MM.1S (cell line): ENCODE results near the gene SNORC.

ENCODE experiments used
- DNase-seq: peaks from one replicate; pipeline ENCODE4 v3.0.0-alpha.2; 2015
- H2AFZ ChIP-seq: fragments of 300-600 bp; sonication (generic); 2 replicates; pipeline ENCODE4 v1.6.0; 2016; ENCODE audit warnings: antibody characterized with exemption, low read length
- H3F3A ChIP-seq: fragments of 300-600 bp; sonication (generic); 2 replicates; pipeline ENCODE4 v1.6.1; 2016; ENCODE audit warnings: mild to moderate bottlenecking, antibody characterized with exemption, low read length, moderate library complexity, mixed read lengths; ENCODE audit not compliant: insufficient read depth
- H3K27ac ChIP-seq: fragments of 300-600 bp; sonication (generic); 2 replicates; pipeline ENCODE4 v1.5.1; 2016; ENCODE audit warnings: mild to moderate bottlenecking, low read length
- H3K27me3 ChIP-seq: fragments of 300-600 bp; sonication (generic); replicated peaks from 2 replicates; pipeline ENCODE4 v1.6.0; 2016; ENCODE audit warnings: low read length; ENCODE audit not compliant: insufficient read depth
- H3K36me3 ChIP-seq: fragments of 300-600 bp; sonication (generic); replicated peaks from 2 replicates; pipeline ENCODE4 v1.6.1; 2016; ENCODE audit warnings: mild to moderate bottlenecking, low read length, mixed read lengths; ENCODE audit not compliant: insufficient read depth
- H3K4me1 ChIP-seq: fragments of 300-600 bp; sonication (generic); 2 replicates; pipeline ENCODE4 v1.6.1; 2016; ENCODE audit warnings: low read length, mixed read lengths
- H3K4me2 ChIP-seq: fragments of 300-600 bp; sonication (generic); 2 replicates; pipeline ENCODE4 v1.6.0; 2016; ENCODE audit warnings: low read depth, low read length
- H3K4me3 ChIP-seq: fragments of 300-600 bp; sonication (generic); 2 replicates; pipeline ENCODE4 v1.5.1; 2016; ENCODE audit warnings: low read length, mixed read lengths
- H3K79me2 ChIP-seq: fragments of 300-600 bp; sonication (generic); 2 replicates; pipeline ENCODE4 v1.6.1; 2016; ENCODE audit warnings: mixed run types, low read length, mixed read lengths
- H3K9ac ChIP-seq: fragments of 300-600 bp; sonication (generic); 2 replicates; pipeline ENCODE4 v1.6.1; 2016; ENCODE audit warnings: low read length, mixed read lengths
- H3K9me2 ChIP-seq: fragments of 300-600 bp; sonication (generic); replicated peaks from 2 replicates; pipeline ENCODE4 v1.6.1; 2016; ENCODE audit warnings: mild to moderate bottlenecking, low read length, mixed read lengths; ENCODE audit not compliant: insufficient read depth
- H3K9me3 ChIP-seq: fragments of 300-600 bp; sonication (generic); replicated peaks from 2 replicates; pipeline ENCODE4 v1.6.1; 2016; ENCODE audit warnings: mild to moderate bottlenecking, low read length, mixed read lengths; ENCODE audit not compliant: insufficient read depth
- H4K20me1 ChIP-seq: fragments of 300-600 bp; sonication (generic); 2 replicates; pipeline ENCODE4 v1.6.1; 2016; ENCODE audit warnings: mild to moderate bottlenecking, low read length, moderate library complexity, mixed read lengths; ENCODE audit not compliant: insufficient read depth
- EZH2 ChIP-seq: fragments of 300-600 bp; sonication (generic); optimal IDR thresholded peaks from 2 replicates; pipeline ENCODE3; 2017; ENCODE audit warnings: low read depth, mild to moderate bottlenecking, antibody characterized with exemption, low read length, mixed read lengths
- EZH2phosphoT487 ChIP-seq: fragments of 300-600 bp; sonication (generic); IDR thresholded peaks from 2 replicates; pipeline ENCODE4 v1.6.1; 2018; ENCODE audit warnings: antibody characterized with exemption, low read length
- TF ChIP-seq, protein P1 (sequence below): fragments of 300-600 bp; sonication (generic); IDR thresholded peaks from 2 replicates; pipeline ENCODE4 v1.5.1; 2016; ENCODE audit warnings: antibody characterized with exemption, low read length, mixed read lengths

Gene SNORC

DNA sequence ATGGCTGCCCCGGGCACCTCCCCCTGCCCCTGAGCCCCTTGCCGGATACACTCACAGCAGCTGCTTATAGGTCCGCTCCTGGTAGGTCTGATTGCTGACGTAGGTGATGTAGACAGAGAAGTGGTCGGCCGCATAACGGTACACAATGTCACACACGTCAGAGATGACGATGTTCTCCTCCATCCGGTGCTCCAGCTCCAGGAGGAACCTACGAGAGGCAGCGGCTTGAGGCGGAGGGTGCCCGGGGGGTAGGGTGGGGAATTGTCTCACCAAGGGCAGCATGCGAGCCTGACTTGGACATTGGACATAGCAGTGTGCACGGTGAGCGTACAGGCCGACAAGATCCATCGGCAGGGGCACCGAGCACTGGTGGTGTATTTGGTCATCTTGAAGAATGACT lies 22.8 kb downstream of the SNORC start:
- no peaks in the 10 kb centered on the region for H3K9me3 ChIP-seq
- H3K79me2 ChIP-seq, result no peaks in the 10 kb centered on the region
- H2AFZ ChIP-seq, result no peak overlapping the region
- no peaks in the 10 kb centered on the region for H4K20me1 ChIP-seq
- no peak overlapping the region for H3K4me3 ChIP-seq
- no peak for DNase-seq
- no peak overlapping the region for H3K9ac ChIP-seq
- H3K36me3 ChIP-seq, result no peaks in the 10 kb centered on the region
- TF ChIP-seq EZH2phosphoT487 (no peak), EZH2 (no peak)
- TF ChIP-seq, protein P1, sequence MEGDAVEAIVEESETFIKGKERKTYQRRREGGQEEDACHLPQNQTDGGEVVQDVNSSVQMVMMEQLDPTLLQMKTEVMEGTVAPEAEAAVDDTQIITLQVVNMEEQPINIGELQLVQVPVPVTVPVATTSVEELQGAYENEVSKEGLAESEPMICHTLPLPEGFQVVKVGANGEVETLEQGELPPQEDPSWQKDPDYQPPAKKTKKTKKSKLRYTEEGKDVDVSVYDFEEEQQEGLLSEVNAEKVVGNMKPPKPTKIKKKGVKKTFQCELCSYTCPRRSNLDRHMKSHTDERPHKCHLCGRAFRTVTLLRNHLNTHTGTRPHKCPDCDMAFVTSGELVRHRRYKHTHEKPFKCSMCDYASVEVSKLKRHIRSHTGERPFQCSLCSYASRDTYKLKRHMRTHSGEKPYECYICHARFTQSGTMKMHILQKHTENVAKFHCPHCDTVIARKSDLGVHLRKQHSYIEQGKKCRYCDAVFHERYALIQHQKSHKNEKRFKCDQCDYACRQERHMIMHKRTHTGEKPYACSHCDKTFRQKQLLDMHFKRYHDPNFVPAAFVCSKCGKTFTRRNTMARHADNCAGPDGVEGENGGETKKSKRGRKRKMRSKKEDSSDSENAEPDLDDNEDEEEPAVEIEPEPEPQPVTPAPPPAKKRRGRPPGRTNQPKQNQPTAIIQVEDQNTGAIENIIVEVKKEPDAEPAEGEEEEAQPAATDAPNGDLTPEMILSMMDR, result no peak
- H3K9me2 ChIP-seq, result no peaks in the 10 kb centered on the region
- H3K27ac ChIP-seq, result no peak overlapping the region
- H3F3A ChIP-seq, result no peaks in the 10 kb centered on the region
- H3K4me1 ChIP-seq, result no peaks in the 10 kb centered on the region
- no peaks in the 10 kb centered on the region for H3K27me3 ChIP-seq
- no peak overlapping the region for H3K4me2 ChIP-seq

DNA sequence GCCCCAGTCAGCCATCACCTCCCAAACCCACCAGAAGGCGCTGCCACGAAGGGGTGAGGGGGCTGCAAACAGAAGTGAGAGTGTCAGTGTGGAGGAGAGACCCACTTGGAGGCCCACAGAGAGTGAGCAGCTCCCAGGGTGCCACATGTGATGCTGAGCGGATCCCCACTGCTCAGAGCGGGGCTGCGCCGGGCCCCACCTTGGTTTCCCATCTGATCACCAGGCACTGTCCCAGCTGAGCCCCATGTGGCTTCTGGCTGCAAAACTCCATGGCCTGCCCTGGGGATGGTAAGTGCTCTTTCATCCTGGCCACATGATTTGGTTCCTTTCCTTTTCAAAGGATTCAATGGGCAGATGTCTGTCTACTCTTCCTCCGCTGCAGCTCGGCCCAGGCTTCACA lies 23.8 kb downstream of the SNORC start:
- H3K4me2 ChIP-seq, result no peak overlapping the region
- H3K27me3 ChIP-seq, result no peaks in the 10 kb centered on the region
- no peak overlapping the region for H3K4me3 ChIP-seq
- no peak for DNase-seq
- H3K36me3 ChIP-seq, result no peaks in the 10 kb centered on the region
- no peaks in the 10 kb centered on the region for H3K4me1 ChIP-seq
- no peak overlapping the region for H2AFZ ChIP-seq
- H3K27ac ChIP-seq, result no peak overlapping the region
- no peaks in the 10 kb centered on the region for H3F3A ChIP-seq
- H3K79me2 ChIP-seq, result no peaks in the 10 kb centered on the region
- H4K20me1 ChIP-seq, result no peaks in the 10 kb centered on the region
- no peaks in the 10 kb centered on the region for H3K9me2 ChIP-seq
- H3K9me3 ChIP-seq, result no peaks in the 10 kb centered on the region
- H3K9ac ChIP-seq, result no peak overlapping the region
- TF ChIP-seq, protein P1, result no peak

DNA sequence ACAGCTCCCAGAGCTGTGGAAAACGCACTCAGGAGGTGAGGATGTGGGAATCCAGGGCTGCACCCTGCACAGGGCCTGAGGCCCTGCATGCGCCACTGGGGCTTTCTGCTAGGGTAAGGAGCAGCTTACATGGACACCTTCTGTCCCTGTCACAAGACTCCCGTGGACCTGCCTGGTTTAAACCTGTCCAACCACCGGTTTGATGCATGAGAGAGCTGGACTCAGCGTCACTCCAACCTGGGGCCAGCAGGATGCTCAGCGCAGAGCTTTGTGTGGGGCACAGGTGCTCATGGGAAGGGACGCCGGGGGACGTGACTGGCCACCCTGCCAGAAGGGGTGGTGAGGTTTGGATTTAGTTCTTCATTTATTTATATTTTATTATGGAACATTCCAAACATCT lies 24.2 kb downstream of the SNORC start:
- H3K4me3 ChIP-seq, result no peak overlapping the region
- H3K79me2 ChIP-seq, result no peaks in the 10 kb centered on the region
- H2AFZ ChIP-seq, result no peak overlapping the region
- H3K9me3 ChIP-seq, result no peaks in the 10 kb centered on the region
- TF ChIP-seq EZH2 (no peak), EZH2phosphoT487 (no peak)
- TF ChIP-seq, protein P1, result no peak
- no peak overlapping the region for H3K27ac ChIP-seq
- H3F3A ChIP-seq, result no peaks in the 10 kb centered on the region
- H3K4me1 ChIP-seq, result no peaks in the 10 kb centered on the region
- no peak overlapping the region for H3K9ac ChIP-seq
- no peak for DNase-seq
- H3K27me3 ChIP-seq, result no peaks in the 10 kb centered on the region
- no peaks in the 10 kb centered on the region for H4K20me1 ChIP-seq
- no peaks in the 10 kb centered on the region for H3K9me2 ChIP-seq
- no peak overlapping the region for H3K4me2 ChIP-seq
- no peaks in the 10 kb centered on the region for H3K36me3 ChIP-seq

DNA sequence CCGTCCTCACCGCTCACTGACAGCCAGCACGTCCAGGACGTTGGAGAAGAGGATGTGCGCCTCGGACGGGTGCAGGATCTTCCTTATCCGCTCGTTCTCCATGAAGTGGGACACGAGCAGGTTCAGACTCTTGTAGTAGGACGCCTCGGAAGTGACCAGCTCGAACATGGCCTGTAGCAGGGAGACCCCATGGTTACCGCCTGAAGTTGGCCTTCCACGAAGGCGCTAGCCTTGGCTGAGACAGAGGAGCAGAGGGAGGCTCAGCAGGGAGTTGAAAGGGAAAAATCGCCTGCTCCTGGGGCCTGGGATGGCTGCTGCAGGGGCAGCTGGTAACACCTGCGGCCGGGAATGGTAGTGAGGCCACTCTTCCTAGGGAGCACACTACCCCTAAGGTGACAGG lies 24.7 kb downstream of the SNORC start:
- no peaks in the 10 kb centered on the region for H3K4me1 ChIP-seq
- TF ChIP-seq, protein P1, result no peak
- TF ChIP-seq EZH2 (no peak), EZH2phosphoT487 (no peak)
- no peaks in the 10 kb centered on the region for H3K27me3 ChIP-seq
- H2AFZ ChIP-seq, result no peak overlapping the region
- H4K20me1 ChIP-seq, result no peaks in the 10 kb centered on the region
- no peak overlapping the region for H3K4me3 ChIP-seq
- no peaks in the 10 kb centered on the region for H3K79me2 ChIP-seq
- H3K9me2 ChIP-seq, result no peaks in the 10 kb centered on the region
- no peak overlapping the region for H3K4me2 ChIP-seq
- H3K9me3 ChIP-seq, result no peaks in the 10 kb centered on the region
- H3F3A ChIP-seq, result no peaks in the 10 kb centered on the region
- no peaks in the 10 kb centered on the region for H3K36me3 ChIP-seq
- DNase-seq, result no peak
- no peak overlapping the region for H3K27ac ChIP-seq
- no peak overlapping the region for H3K9ac ChIP-seq
